Measurements from ENCODE around the gene CFAP46. TPM values are rescaled to one million over a fixed set of nuclear protein-coding genes. Genes with fewer than 3 reads are reported as not detected.

CFAP46 gene
- total RNA-seq, 2 donors from 2014 or later = 0.35 to 1.5 TPM

GRCh38 chr10:132815168-132815857 is 127.1 kb downstream of the CFAP46 start:
- Histone ChIP-seq H3K4me3 (no peak overlapping the region), H3K36me3 (no peaks in the 10 kb centered on the region), H3K27me3 (no peaks in the 10 kb centered on the region), H3K4me1 (no peaks in the 10 kb centered on the region), H3K9me3 (no peaks in the 10 kb centered on the region), H3K27ac (no peak overlapping the region)
- no peak for TF ChIP-seq CTCF (IDR thresholded peaks at IDR 0.05)
- DNase-seq (ENCODE audit: low spot score) = no peak

- no peak overlapping the region for H3K27ac ChIP-seq
- DNase-seq (ENCODE audit: low spot score) = no peak
- no peaks in the 10 kb centered on the region for H3K27me3 ChIP-seq
- no peaks in the 10 kb centered on the region for H3K9me3 ChIP-seq
- H3K36me3 ChIP-seq = no peaks in the 10 kb centered on the region
- H3K4me3 ChIP-seq = no peak overlapping the region
- TF ChIP-seq CTCF (IDR thresholded peaks at IDR 0.05) = no peak
- no peaks in the 10 kb centered on the region for H3K4me1 ChIP-seq
Observed at GRCh38 chr10:132814469-132814856, 127.9 kb downstream of the CFAP46 start.

- no peak for TF ChIP-seq CTCF (IDR thresholded peaks at IDR 0.05)
- Histone ChIP-seq H3K36me3 (no peaks in the 10 kb centered on the region), H3K27ac (no peak overlapping the region), H3K4me1 (no peaks in the 10 kb centered on the region), H3K27me3 (no peaks in the 10 kb centered on the region), H3K9me3 (no peaks in the 10 kb centered on the region), H3K4me3 (no peak overlapping the region)
- DNase-seq (ENCODE audit: low spot score) = no peak
Observed at GRCh38 chr10:132813560-132814468, 128.6 kb downstream of the CFAP46 start.

- Histone ChIP-seq H3K4me3 (no peak overlapping the region), H3K4me1 (no peaks in the 10 kb centered on the region), H3K27me3 (no peaks in the 10 kb centered on the region), H3K9me3 (no peaks in the 10 kb centered on the region), H3K36me3 (no peaks in the 10 kb centered on the region), H3K27ac (no peak overlapping the region)
- DNase-seq (ENCODE audit: low spot score) = no peak
- TF ChIP-seq CTCF (IDR thresholded peaks at IDR 0.05) = no peak
Observed at GRCh38 chr10:132813001-132813401, 129.4 kb downstream of the CFAP46 start.

GRCh38 chr10:132812520-132812919 is 129.8 kb downstream of the CFAP46 start:
- H3K27ac ChIP-seq = no peak overlapping the region
- no peaks in the 10 kb centered on the region for H3K4me1 ChIP-seq
- no peak for DNase-seq (ENCODE audit: low spot score)
- H3K4me3 ChIP-seq = no peak overlapping the region
- no peak for TF ChIP-seq CTCF (IDR thresholded peaks at IDR 0.05)
- no peaks in the 10 kb centered on the region for H3K27me3 ChIP-seq
- H3K9me3 ChIP-seq = no peaks in the 10 kb centered on the region
- no peaks in the 10 kb centered on the region for H3K36me3 ChIP-seq
